Endothelial cell of umbilical vein (primary cell): ENCODE results near the gene LRRK1. TPM values are rescaled to one million over a fixed set of nuclear protein-coding genes. Genes with fewer than 3 reads are reported as not detected.
A peak's percentile ranks its signal among the peaks of the same experiment; 100 is the strongest.

Experiments used
- BruUV-seq: library from RNA; stranded (reverse); fragments of 400-500 nt; replicated peaks from 2 replicates; lab custom pipeline; 2021; lab: Mats Ljungman, UMichigan
- CTCF ChIA-PET: fragments of 300-600, 350-600 bp; sonication (Branson Sonifier 250); formaldehyde crosslinking; loops from one replicate; lab custom pipeline; 2021; ENCODE audit warnings: antibody characterized with exemption, inconsistent platforms; lab: Charles Lee
- POLR2A ChIA-PET: fragments of 300-600, 350-600 bp; sonication (Branson Sonifier 250); formaldehyde crosslinking; loops from one replicate; lab custom pipeline; 2021; ENCODE audit warnings: antibody characterized with exemption, inconsistent platforms; lab: Charles Lee
- DNase-seq: peaks from one replicate; pipeline ENCODE4 v3.0.0-alpha.2; 2011; ENCODE audit warnings: low read depth, low spot score
- FAIRE-seq: peaks from 2 replicates; lab custom pipeline; 2011; peaks lifted over from hg19 to GRCh38; lab: Jason Lieb, UNC
- H2AFZ ChIP-seq: 2 replicates; pipeline ENCODE4 v1.6.0; 2012; ENCODE audit warnings: low read depth, low read length, control low read depth, inconsistent platforms
- H3K27ac ChIP-seq: 2 replicates; pipeline ENCODE4 v1.5.1; 2011; ENCODE audit warnings: low read depth, mild to moderate bottlenecking, control low read depth, low read length, moderate library complexity; ENCODE audit not compliant: insufficient read depth
- H3K27me3 ChIP-seq, 2 experiments: 2 replicates each; pipeline versions ENCODE4 v1.6.0 to v1.6.1; 2011; ENCODE audit warnings: low read length in 2 of 2, mixed read lengths in 1 of 2; ENCODE audit not compliant: control insufficient read depth in 2 of 2, insufficient read depth in 2 of 2
- H3K36me3 ChIP-seq, 2 experiments: 2 replicates in 1 of 2; 3 replicates in 1 of 2; pipeline ENCODE4 v1.5.1; 2011; ENCODE audit warnings: low read length in 2 of 2, mild to moderate bottlenecking in 1 of 2, moderate library complexity in 1 of 2; ENCODE audit not compliant: control insufficient read depth in 2 of 2, insufficient read depth in 2 of 2; ENCODE audit errors: extremely low read depth in 1 of 2
- H3K4me1 ChIP-seq: 3 replicates; pipeline ENCODE4 v1.5.1; 2011; ENCODE audit warnings: mild to moderate bottlenecking, low read length; ENCODE audit not compliant: control insufficient read depth, insufficient read depth; ENCODE audit errors: extremely low read depth
- H3K4me2 ChIP-seq: 2 replicates; pipeline ENCODE4 v1.6.1; 2011; ENCODE audit warnings: low read length, control low read depth, mixed read lengths; ENCODE audit not compliant: insufficient read depth
- H3K4me3 ChIP-seq, 3 experiments: fragments of 200-600 bp in 1 of 3; sonication (generic), shearing (Covaris generic) in 1 of 3; replicated peaks in 1 of 3; 2 replicates each; pipeline ENCODE4 v1.5.1; 2011 to 2016; ENCODE audit warnings: control low read depth in 3 of 3, low read length in 3 of 3, mild to moderate bottlenecking in 2 of 3, inconsistent platforms in 1 of 3, low read depth in 1 of 3, moderate library complexity in 1 of 3; ENCODE audit not compliant: insufficient read depth in 1 of 3
- H3K79me2 ChIP-seq: 2 replicates; pipeline ENCODE4 v1.6.0; 2012; ENCODE audit warnings: low read length, inconsistent platforms; ENCODE audit not compliant: control insufficient read depth, insufficient read depth
- H3K9ac ChIP-seq: replicated peaks from 2 replicates; pipeline ENCODE3; 2011; ENCODE audit warnings: low read length, control low read depth; ENCODE audit not compliant: insufficient read depth; ENCODE audit errors: extremely low read depth
- H3K9me1 ChIP-seq: replicated peaks from 3 replicates; pipeline ENCODE4 v1.6.0; 2011; ENCODE audit warnings: mild to moderate bottlenecking, low read length; ENCODE audit not compliant: control insufficient read depth, insufficient read depth; ENCODE audit errors: extremely low read depth
- H3K9me3 ChIP-seq: replicated peaks from 2 replicates; pipeline ENCODE4 v1.5.1; 2012; ENCODE audit warnings: low read length, inconsistent platforms; ENCODE audit not compliant: control insufficient read depth, insufficient read depth
- H4K20me1 ChIP-seq: replicated peaks from 2 replicates; pipeline ENCODE3; 2011; ENCODE audit warnings: mild to moderate bottlenecking, low read length; ENCODE audit not compliant: control insufficient read depth, insufficient read depth; ENCODE audit errors: extremely low read depth
- EZH2 ChIP-seq: IDR thresholded peaks from 2 replicates; pipeline ENCODE4 v1.6.1; 2012; ENCODE audit warnings: borderline replicate concordance, low read depth, mild to moderate bottlenecking, moderate library complexity, low read length, inconsistent platforms; ENCODE audit not compliant: severe bottlenecking
- FOS ChIP-seq: IDR thresholded peaks from 2 replicates; pipeline ENCODE4 v1.6.1; 2011; ENCODE audit warnings: mild to moderate bottlenecking, low read length, moderate library complexity, borderline replicate concordance; ENCODE audit not compliant: insufficient read depth
- GATA2 ChIP-seq: IDR thresholded peaks from 2 replicates; pipeline ENCODE4 v1.7.0; 2011; ENCODE audit warnings: low read depth, mild to moderate bottlenecking, moderate library complexity, mixed read lengths, low read length; ENCODE audit not compliant: insufficient read length, insufficient read depth
- JUN ChIP-seq: IDR thresholded peaks from 2 replicates; pipeline ENCODE4 v1.6.1; 2011; ENCODE audit warnings: borderline replicate concordance, low read depth; ENCODE audit not compliant: insufficient read length, insufficient read depth
- POLR2A ChIP-seq: IDR thresholded peaks from 2 replicates; pipeline ENCODE4 v1.6.1; 2012; ENCODE audit warnings: low read depth, mild to moderate bottlenecking, control low read depth, low read length
- POLR2AphosphoS5 ChIP-seq: IDR thresholded peaks from 2 replicates; pipeline ENCODE4 v1.6.1; 2012; ENCODE audit warnings: low read depth, mild to moderate bottlenecking, control low read depth, low read length, moderate library complexity; ENCODE audit not compliant: insufficient read depth
- dilution Hi-C: fragments of 300-500 bp; cut with MboI; formaldehyde crosslinking; loops from one replicate; pipeline ENCODE4 v1.15.0; 2019; ENCODE audit warnings: low sequenced_read_pairs; ENCODE audit not compliant: extremely low pct_ligation_motif_present
- intact Hi-C: fragments of 100-400 bp; cut with micrococcal nuclease; formaldehyde crosslinking; loops from one replicate; pipeline ENCODE4 v1.10.0; 2022
- polyA plus RNA-seq, 4 experiments: library from polyadenylated mRNA; depleted of rRNA in 3 of 4; stranded (reverse) in 3 of 4; unstranded in 1 of 4; fragments of >200 nt; gene quantifications; 2 replicates each; pipeline versions ENCODE4 v1.2.1 to v1.2.3, GENCODE V29; 2011 to 2012; ENCODE audit warnings: missing spikeins in 1 of 4
- total RNA-seq: library from RNA; stranded (reverse); gene quantifications from 2 replicates; pipeline ENCODE4 v1.2.3, GENCODE V29; 2021
- TF ChIP-seq, protein P1 (sequence below): IDR thresholded peaks from 2 replicates; pipeline ENCODE4 v1.6.1; 2011; ENCODE audit not compliant: insufficient read depth, insufficient read length
- TF ChIP-seq, protein P2 (sequence below), 2 donors: IDR thresholded peaks; 1 replicate in 1 of 2; 2 replicates in 1 of 2; pipeline ENCODE4 v1.5.1; 2011; ENCODE audit warnings: low read length in 2 of 2, mild to moderate bottlenecking in 2 of 2, moderate library complexity in 2 of 2, control low read depth in 1 of 2, inconsistent platforms in 1 of 2, low read depth in 1 of 2; ENCODE audit not compliant: insufficient read depth in 1 of 2; ENCODE audit errors: extremely low read depth in 1 of 2

Gene LRRK1
- total and polyA plus RNA-seq, 2 donors (not counting 3 experiments of a cell fraction or from before 2014, with no cell fraction given) = 11.0 to 22.1 TPM

- Histone ChIP-seq H3K9ac (no peak overlapping the region), H4K20me1 (no peaks in the 10 kb centered on the region), H3K79me2 (no peaks in the 10 kb centered on the region), H3K4me2 (no peak overlapping the region), H3K9me1 (no peaks in the 10 kb centered on the region), H3K36me3 (no peaks in the 10 kb centered on the region), H3K4me1 (no peaks in the 10 kb centered on the region), H3K4me3 (no peak overlapping the region), H3K27ac (no peak overlapping the region), H2AFZ (no peak overlapping the region), H3K9me3 (no peaks in the 10 kb centered on the region), H3K27me3 (no peaks in the 10 kb centered on the region)
- POLR2A ChIA-PET = no interaction called here
- no peak for DNase-seq
- intact Hi-C loops (loop anchor here (10.0 kb wide), 1 partner anchor 275 kb away; no protein-coding TSS in a partner anchor), dilution Hi-C loops (no loop called here)
- CTCF ChIA-PET = interaction anchor here (1.4 to 1.8 kb wide), 2 partner anchors 37 to 98 kb away, joined by 3 to 8 read pairs; no protein-coding TSS in a partner anchor
- FAIRE-seq = no peak
- TF ChIP-seq JUN = no peak
- TF ChIP-seq POLR2A = no peak
- TF ChIP-seq POLR2AphosphoS5 = no peak
- TF ChIP-seq FOS = no peak
- no peak for TF ChIP-seq GATA2
- TF ChIP-seq EZH2 = no peak
- TF ChIP-seq, protein P1, sequence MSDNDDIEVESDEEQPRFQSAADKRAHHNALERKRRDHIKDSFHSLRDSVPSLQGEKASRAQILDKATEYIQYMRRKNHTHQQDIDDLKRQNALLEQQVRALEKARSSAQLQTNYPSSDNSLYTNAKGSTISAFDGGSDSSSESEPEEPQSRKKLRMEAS = no peak
- TF ChIP-seq, protein P2, sequence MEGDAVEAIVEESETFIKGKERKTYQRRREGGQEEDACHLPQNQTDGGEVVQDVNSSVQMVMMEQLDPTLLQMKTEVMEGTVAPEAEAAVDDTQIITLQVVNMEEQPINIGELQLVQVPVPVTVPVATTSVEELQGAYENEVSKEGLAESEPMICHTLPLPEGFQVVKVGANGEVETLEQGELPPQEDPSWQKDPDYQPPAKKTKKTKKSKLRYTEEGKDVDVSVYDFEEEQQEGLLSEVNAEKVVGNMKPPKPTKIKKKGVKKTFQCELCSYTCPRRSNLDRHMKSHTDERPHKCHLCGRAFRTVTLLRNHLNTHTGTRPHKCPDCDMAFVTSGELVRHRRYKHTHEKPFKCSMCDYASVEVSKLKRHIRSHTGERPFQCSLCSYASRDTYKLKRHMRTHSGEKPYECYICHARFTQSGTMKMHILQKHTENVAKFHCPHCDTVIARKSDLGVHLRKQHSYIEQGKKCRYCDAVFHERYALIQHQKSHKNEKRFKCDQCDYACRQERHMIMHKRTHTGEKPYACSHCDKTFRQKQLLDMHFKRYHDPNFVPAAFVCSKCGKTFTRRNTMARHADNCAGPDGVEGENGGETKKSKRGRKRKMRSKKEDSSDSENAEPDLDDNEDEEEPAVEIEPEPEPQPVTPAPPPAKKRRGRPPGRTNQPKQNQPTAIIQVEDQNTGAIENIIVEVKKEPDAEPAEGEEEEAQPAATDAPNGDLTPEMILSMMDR (IDR thresholded peaks at IDR 0.05; ENCODE audit: extremely low read depth in 1 of 2, insufficient read depth in 1 of 2, low read depth in 1 of 2, low read length in 2 of 2) = peak in 1 of 2 donors; percentile 15
- BruUV-seq = no TSS peak
Measured at GRCh38 chr15:100909989-100910955, 8.9 kb upstream of the LRRK1 start.
